Measurements from ENCODE around the gene AUTS2.

AUTS2 gene

GRCh38 chr7:70545214-70545613 lies 946.9 kb downstream of the AUTS2 start:
- no peak for DNase-seq (ENCODE audit: low read depth)

- no peak for DNase-seq (ENCODE audit: low read depth)
Measured at GRCh38 chr7:70552141-70552540, 953.9 kb downstream of the AUTS2 start.

GRCh38 chr7:70553364-70553763 lies 955.1 kb downstream of the AUTS2 start:
- no peak for DNase-seq (ENCODE audit: low read depth)

- no peak for DNase-seq (ENCODE audit: low read depth)
Measured at GRCh38 chr7:70554646-70555045, 956.4 kb downstream of the AUTS2 start.

GRCh38 chr7:70556761-70557160 lies 958.5 kb downstream of the AUTS2 start:
- DNase-seq (ENCODE audit: low read depth) = no peak

GRCh38 chr7:70557338-70557737 lies 959.1 kb downstream of the AUTS2 start:
- DNase-seq (ENCODE audit: low read depth) = no peak

DNA sequence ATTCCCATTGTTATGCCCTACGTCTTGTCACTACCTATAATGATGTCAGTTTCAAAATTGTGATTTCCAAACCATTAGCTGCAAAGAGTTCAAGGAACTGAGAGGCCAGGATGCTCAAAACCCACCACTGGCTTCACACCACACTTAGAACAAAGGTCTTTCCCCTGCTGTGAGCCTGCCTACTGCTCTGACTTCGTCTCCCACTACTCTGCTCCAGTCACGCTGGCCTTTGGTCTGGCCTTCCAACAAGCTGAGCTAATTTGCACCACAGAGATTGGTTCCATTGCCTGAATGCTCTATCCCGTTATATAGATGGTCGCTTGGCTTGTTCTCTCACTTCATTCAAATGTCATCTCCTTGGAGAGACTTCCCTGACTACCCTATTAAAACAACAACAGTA lies 961.5 kb downstream of the AUTS2 start:
- no peak for DNase-seq (ENCODE audit: low read depth)

- DNase-seq (ENCODE audit: low read depth) = no peak
Measured at GRCh38 chr7:70563960-70564359, 965.7 kb downstream of the AUTS2 start.

DNA sequence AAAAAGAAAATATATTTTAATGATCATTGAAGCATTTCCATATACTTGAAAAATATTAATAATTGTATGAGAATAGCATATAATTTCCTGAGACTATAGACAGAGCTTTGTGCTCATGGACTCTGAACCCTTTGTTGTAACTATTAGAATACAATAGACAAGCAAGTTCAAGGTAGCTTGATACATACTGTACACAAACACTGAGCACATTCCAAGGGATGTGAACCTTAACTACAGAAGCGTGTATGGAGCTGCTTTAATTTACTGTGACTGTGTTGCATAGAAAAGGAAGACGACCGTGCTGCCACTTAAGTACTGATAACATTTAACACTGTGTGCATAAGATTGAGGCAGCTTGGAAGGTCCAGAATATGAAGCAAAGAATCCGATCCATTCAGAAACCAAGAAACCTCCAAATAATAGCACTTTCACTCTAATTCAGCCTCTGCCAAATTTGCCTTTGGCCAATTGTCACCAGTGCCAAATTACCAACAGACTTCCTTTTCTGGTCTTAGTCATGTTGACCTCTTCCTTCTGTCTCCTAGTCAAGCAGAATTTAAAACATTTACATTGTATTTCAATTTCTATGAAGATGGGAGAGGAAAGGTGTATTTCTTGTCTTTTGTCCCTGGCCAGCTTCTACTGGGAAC lies 967.6 kb downstream of the AUTS2 start:
- DNase-seq (ENCODE audit: low read depth) = no peak

- no peak for DNase-seq (ENCODE audit: low read depth)
Measured at GRCh38 chr7:70566671-70567070, 968.4 kb downstream of the AUTS2 start.

DNA sequence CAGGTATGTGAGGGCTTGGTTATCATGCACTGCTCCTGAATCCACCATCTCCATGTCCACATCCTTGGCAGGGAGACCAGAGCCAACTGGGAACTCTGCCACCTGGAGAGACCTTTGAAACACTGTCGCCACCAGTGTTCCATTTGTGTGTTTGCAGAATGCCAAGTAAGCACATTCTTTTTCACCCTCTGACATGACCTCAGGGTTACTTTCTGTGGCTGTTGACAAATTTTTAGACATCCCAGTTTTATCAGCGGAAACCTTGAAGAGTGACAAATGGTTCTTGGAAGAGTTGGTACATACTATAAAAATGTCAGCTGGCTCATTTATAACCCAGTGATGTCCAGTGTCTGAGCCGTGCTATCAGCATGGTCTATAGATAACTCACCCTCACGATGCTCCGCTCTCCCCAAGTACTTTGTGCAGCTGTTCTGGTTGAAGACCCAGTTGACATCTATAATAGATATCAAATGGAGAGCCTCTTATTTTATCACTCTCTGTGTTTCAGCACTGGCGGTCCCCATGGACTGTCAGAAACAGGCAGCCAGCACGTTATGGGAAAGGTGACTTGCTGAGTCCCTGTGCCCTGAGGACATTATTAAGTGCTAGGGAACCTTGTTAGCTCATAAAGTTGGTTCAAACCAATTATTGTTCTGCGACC lies 970.5 kb downstream of the AUTS2 start:
- DNase-seq (ENCODE audit: low read depth) = no peak

DNA sequence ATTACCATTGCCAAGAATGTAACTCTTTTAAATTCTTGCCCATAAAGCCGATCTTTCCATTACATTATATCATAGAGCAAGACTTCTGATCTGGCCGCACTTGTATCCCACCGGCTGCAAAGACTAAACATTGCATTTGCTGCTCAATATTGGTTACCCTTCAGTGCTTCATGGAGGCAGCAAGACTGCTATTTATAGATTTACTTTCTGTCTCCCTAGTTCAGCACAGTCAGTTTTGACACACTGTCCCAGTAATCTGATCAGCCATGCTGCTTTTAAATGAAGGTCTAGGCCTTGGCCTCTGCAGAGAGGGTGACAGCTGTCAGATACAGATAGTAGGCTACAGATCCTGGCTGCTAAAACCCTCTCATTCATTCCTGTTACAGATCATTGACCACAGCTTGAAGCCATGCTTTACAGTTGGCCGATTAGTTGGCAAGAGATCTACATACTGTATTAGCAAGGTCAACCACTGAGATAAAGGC lies 971.1 kb downstream of the AUTS2 start:
- DNase-seq (ENCODE audit: low read depth) = no peak

DNA sequence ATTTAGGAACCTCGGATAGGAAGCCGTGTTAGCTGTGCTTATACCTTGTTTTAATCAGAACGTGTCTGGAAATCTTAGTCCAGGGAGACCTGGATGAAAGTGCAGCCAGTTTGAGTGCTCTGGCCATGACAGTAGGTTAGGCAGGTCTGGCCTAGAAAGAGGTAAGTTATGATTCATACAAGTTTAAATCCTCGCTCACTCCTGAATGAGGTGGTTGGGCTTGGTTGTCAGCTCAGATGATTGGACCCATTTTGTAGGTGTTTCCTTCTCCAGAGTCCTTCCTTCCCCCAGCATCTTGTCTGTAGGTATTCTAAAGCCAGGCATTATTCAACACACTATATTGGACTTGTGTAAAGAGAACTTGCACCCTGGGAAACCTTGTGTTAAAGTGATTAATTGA lies 971.8 kb downstream of the AUTS2 start:
- DNase-seq (ENCODE audit: low read depth) = no peak

- no peak for DNase-seq (ENCODE audit: low read depth)
Measured at GRCh38 chr7:70570961-70571360, 972.7 kb downstream of the AUTS2 start.

DNA sequence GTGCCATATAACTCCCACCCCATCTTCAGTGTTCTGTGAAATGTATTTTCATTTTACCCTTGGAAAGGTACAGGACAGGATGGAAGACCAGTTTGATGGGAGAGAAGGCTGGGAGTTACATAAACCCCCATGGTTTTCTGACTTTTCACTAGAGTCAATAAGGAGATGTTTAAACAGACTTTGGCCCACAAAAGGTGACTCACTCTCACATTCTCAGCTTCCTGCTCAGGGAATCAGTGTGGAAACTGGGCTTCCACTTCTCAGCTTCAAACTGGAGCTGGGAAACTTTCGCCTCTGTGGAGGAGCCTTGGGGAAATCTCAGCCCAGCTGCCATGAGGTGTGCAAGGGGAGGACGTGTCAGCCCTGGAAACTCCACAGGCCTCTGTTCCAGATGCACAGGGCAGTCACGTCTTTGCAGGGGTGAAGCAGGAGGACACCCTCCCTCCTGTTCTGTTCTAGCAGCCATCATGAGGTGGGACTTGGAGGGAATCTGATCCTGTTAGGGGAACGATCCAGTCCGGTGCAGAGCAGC lies 973.2 kb downstream of the AUTS2 start:
- no peak for DNase-seq (ENCODE audit: low read depth)

DNA sequence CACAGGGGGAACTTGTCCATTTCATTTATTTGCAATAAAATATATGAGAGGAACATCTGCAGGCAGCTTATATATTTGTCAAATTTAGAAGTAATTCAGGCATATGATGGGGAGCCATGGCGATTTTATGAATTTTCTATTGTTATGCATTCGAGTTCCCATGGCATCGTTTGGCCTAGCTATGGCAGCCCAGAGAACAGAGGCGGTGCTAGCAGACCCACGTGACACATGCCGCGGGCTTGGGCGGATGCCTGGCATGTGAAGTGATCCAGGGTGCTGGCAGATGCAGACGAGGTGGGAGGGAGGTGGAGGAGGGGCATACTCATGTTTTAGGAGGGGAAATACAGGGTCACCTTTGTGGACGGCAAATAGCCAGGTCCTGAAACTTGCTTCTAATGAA lies 973.7 kb downstream of the AUTS2 start:
- no peak for DNase-seq (ENCODE audit: low read depth)

- no peak for DNase-seq (ENCODE audit: low read depth)
Measured at GRCh38 chr7:70572571-70572970, 974.3 kb downstream of the AUTS2 start.

GRCh38 chr7:70573071-70573661 lies 974.9 kb downstream of the AUTS2 start:
- DNase-seq (ENCODE audit: low read depth) = no peak

DNA sequence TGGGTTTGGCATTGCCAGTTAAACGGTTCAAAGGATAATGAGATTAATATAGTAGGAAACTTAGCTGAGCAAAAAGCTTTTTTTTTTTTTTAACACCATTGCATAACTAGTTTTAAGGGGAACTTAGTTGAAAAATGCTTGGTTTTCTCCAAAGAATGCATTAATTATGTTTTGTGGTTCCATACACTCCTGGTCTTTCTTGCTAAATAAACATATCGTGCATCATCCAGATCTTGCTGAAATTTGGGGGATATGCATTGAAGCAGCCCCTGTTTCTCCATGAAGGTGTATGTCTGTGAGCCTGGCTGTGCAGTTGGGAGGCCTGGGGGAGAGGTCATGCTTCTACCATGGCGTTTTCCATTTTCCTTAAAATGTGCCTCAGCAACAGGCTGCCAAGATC lies 975.4 kb downstream of the AUTS2 start:
- DNase-seq (ENCODE audit: low read depth) = no peak

- DNase-seq (ENCODE audit: low read depth) = no peak
Measured at GRCh38 chr7:70574314-70574834, 976.1 kb downstream of the AUTS2 start.

- DNase-seq (ENCODE audit: low read depth) = no peak
Measured at GRCh38 chr7:70574970-70575799, 976.9 kb downstream of the AUTS2 start.

GRCh38 chr7:70577078-70577477 lies 978.8 kb downstream of the AUTS2 start:
- DNase-seq (ENCODE audit: low read depth) = no peak

All from stimulated activated CD8-positive, alpha-beta memory T cell treated with anti-CD3 and anti-CD28 coated beads, Interleukin-4, amount 100 ng/mL, for 24 hours (primary cell).